NT2/D1 (cell line): ENCODE measurements around the gene ADAMTS6.

Source experiments
- SUZ12 ChIP-seq: IDR thresholded peaks from 2 replicates; pipeline ENCODE4 v1.6.1; 2011; ENCODE audit not compliant: insufficient read length, insufficient read depth; ENCODE audit errors: extremely low read depth
- YY1 ChIP-seq: IDR thresholded peaks from 2 replicates; pipeline ENCODE4 v1.6.1; 2011; ENCODE audit not compliant: insufficient read length, insufficient read depth
- ZNF274 ChIP-seq: IDR thresholded peaks from 2 replicates; pipeline ENCODE4 v1.6.1; 2011; ENCODE audit warnings: mild to moderate bottlenecking, low read depth, low read length

- TF ChIP-seq ZNF274 (no peak), YY1 (no peak), SUZ12 (no peak)
Observed at GRCh38 chr5:65440456-65440855, 41.3 kb downstream of the ADAMTS6 start.
